Stomach (tissue), 4 donors: Measurements from ENCODE around the gene TRAPPC10.

Experiments
- EP300 ChIP-seq: sonication (generic); formaldehyde crosslinking; IDR thresholded peaks from one replicate; pipeline ENCODE4 v1.6.1; 2017; ENCODE audit warnings: antibody characterized with exemption
- POLR2A ChIP-seq, 4 donors: fragments of 450-650 bp; IDR thresholded peaks; one replicate each; pipeline ENCODE4 v1.6.1; 2016; ENCODE audit warnings: antibody characterized with exemption in 4 of 4, control low read depth in 2 of 4, mild to moderate bottlenecking in 1 of 4, moderate library complexity in 1 of 4
- POLR2AphosphoS5 ChIP-seq, 3 donors: sonication (generic); formaldehyde crosslinking; IDR thresholded peaks; one replicate each; pipeline ENCODE4 v1.6.1; 2016; ENCODE audit warnings: antibody characterized with exemption in 3 of 3
- TF ChIP-seq, protein P1 (sequence below), 7 experiments: fragments of 450-650 bp in 4 of 7; fragments of 200-600 bp in 3 of 7; sonication (generic) in 3 of 7; IDR thresholded peaks; one replicate each; pipeline ENCODE4 v1.5.1; 2016 to 2019; ENCODE audit warnings: antibody characterized with exemption in 7 of 7, control low read depth in 2 of 7, mild to moderate bottlenecking in 1 of 7

DNA sequence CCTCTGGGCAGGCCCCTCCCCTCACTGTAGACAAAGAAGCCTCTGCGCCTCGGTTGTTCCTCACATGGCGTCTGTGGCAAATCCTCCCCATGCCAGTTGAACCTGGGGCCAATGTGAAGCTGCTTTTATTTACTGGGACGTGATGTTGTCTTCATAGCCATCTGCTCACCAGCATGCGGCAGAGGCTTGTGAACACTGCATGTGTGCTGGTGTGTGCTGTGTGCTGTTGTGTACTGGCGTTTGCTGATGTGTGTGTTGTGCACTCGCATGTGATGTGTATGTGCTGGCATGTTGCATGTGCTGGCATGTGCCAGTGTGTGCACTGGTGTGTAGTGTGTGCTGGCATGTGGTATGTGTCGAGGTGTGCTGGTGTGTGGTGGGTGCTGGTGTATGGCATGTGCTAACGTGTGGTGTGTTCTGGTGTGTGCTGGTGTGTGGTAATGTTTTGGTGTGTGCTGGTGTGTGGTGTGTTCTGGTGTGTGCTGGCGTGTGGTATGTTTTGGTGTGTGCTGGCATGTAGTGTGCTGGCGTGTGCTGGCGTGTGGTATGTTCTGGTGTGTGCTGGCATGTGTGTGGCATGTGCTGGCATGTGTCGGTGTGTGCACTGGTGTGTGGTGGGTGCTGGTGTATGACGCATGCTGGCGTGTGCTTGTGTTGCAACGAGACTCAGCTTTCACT, 37.2 kb upstream of the TRAPPC10 start:
- TF ChIP-seq, protein P1, sequence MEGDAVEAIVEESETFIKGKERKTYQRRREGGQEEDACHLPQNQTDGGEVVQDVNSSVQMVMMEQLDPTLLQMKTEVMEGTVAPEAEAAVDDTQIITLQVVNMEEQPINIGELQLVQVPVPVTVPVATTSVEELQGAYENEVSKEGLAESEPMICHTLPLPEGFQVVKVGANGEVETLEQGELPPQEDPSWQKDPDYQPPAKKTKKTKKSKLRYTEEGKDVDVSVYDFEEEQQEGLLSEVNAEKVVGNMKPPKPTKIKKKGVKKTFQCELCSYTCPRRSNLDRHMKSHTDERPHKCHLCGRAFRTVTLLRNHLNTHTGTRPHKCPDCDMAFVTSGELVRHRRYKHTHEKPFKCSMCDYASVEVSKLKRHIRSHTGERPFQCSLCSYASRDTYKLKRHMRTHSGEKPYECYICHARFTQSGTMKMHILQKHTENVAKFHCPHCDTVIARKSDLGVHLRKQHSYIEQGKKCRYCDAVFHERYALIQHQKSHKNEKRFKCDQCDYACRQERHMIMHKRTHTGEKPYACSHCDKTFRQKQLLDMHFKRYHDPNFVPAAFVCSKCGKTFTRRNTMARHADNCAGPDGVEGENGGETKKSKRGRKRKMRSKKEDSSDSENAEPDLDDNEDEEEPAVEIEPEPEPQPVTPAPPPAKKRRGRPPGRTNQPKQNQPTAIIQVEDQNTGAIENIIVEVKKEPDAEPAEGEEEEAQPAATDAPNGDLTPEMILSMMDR (IDR thresholded peaks at IDR 0.05): no peak
- TF ChIP-seq POLR2AphosphoS5 (IDR thresholded peaks at IDR 0.05): no peak
- TF ChIP-seq POLR2A (IDR thresholded peaks at IDR 0.05): peak in 1 of 4 donors; percentile 91
- no peak for TF ChIP-seq EP300
